DND-41 (cell line): Measurements from ENCODE around the gene NPHP4.

Experiments used
- EZH2 ChIP-seq: IDR thresholded peaks from 3 replicates; pipeline ENCODE4 v1.6.1; 2012; ENCODE audit warnings: borderline replicate concordance, low read depth, mild to moderate bottlenecking, moderate library complexity, low read length, inconsistent platforms; ENCODE audit not compliant: severe bottlenecking
- TF ChIP-seq, protein P1 (sequence below): IDR thresholded peaks from 2 replicates; pipeline ENCODE4 v1.5.1; 2012; ENCODE audit warnings: borderline replicate concordance, low read length, moderate library complexity, mild to moderate bottlenecking; ENCODE audit not compliant: poor library complexity, severe bottlenecking; ENCODE audit errors: extremely low read depth

GRCh38 chr1:5993556-5994491 lies 1.6 kb upstream of the NPHP4 start:
- TF ChIP-seq, protein P1, sequence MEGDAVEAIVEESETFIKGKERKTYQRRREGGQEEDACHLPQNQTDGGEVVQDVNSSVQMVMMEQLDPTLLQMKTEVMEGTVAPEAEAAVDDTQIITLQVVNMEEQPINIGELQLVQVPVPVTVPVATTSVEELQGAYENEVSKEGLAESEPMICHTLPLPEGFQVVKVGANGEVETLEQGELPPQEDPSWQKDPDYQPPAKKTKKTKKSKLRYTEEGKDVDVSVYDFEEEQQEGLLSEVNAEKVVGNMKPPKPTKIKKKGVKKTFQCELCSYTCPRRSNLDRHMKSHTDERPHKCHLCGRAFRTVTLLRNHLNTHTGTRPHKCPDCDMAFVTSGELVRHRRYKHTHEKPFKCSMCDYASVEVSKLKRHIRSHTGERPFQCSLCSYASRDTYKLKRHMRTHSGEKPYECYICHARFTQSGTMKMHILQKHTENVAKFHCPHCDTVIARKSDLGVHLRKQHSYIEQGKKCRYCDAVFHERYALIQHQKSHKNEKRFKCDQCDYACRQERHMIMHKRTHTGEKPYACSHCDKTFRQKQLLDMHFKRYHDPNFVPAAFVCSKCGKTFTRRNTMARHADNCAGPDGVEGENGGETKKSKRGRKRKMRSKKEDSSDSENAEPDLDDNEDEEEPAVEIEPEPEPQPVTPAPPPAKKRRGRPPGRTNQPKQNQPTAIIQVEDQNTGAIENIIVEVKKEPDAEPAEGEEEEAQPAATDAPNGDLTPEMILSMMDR = no peak
- TF ChIP-seq EZH2 = no peak
